Right atrium auricular region (tissue), 2 donors: ENCODE results near the gene TBX10. TPM values are rescaled to one million over a fixed set of nuclear protein-coding genes. Genes with fewer than 3 reads are reported as not detected.

ENCODE experiments used
- DNase-seq: peaks from one replicate; pipeline ENCODE4 v3.0.0-alpha.2; 2019; ENCODE audit warnings: low spot score
- H3K27ac ChIP-seq, 2 donors: fragments of 200-600 bp; sonication (generic); 1 replicate in 1 of 2; 2 replicates in 1 of 2; pipeline ENCODE4 v1.5.1; 2016 to 2019
- H3K27me3 ChIP-seq, 2 donors: fragments of 200-600 bp; sonication (generic); one replicate each; pipeline versions ENCODE4 v1.5.1 to v1.6.0; 2017 to 2019
- H3K36me3 ChIP-seq: fragments of 200-600 bp; sonication (generic); one replicate; pipeline ENCODE4 v1.5.1; 2016
- H3K4me1 ChIP-seq, 2 donors: fragments of 200-600 bp; sonication (generic); one replicate each; pipeline versions ENCODE4 v1.5.1 to v1.6.0; 2017 to 2019
- H3K4me3 ChIP-seq, 2 donors: fragments of 200-600 bp; sonication (generic); 1 replicate in 1 of 2; 2 replicates in 1 of 2; pipeline ENCODE4 v1.5.1; 2017 to 2019; ENCODE audit warnings: mild to moderate bottlenecking in 1 of 2, moderate library complexity in 1 of 2
- H3K9me3 ChIP-seq, 2 donors: fragments of 200-600 bp; sonication (generic); one replicate each; pipeline ENCODE4 v1.5.1; 2019
- total RNA-seq, 2 donors: library from RNA; depleted of rRNA; stranded (reverse); fragments of >200 nt; gene quantifications; one replicate each; pipeline ENCODE4 v1.1.0, GENCODE V29; 2016
- TF ChIP-seq, protein P1 (sequence below), 2 donors: fragments of 200-600 bp; sonication (generic); IDR thresholded peaks; one replicate each; pipeline ENCODE4 v1.5.1; 2019; ENCODE audit warnings: antibody characterized with exemption in 2 of 2

The TBX10 gene
- total RNA-seq, 2 donors from 2014 or later = not detected

DNA sequence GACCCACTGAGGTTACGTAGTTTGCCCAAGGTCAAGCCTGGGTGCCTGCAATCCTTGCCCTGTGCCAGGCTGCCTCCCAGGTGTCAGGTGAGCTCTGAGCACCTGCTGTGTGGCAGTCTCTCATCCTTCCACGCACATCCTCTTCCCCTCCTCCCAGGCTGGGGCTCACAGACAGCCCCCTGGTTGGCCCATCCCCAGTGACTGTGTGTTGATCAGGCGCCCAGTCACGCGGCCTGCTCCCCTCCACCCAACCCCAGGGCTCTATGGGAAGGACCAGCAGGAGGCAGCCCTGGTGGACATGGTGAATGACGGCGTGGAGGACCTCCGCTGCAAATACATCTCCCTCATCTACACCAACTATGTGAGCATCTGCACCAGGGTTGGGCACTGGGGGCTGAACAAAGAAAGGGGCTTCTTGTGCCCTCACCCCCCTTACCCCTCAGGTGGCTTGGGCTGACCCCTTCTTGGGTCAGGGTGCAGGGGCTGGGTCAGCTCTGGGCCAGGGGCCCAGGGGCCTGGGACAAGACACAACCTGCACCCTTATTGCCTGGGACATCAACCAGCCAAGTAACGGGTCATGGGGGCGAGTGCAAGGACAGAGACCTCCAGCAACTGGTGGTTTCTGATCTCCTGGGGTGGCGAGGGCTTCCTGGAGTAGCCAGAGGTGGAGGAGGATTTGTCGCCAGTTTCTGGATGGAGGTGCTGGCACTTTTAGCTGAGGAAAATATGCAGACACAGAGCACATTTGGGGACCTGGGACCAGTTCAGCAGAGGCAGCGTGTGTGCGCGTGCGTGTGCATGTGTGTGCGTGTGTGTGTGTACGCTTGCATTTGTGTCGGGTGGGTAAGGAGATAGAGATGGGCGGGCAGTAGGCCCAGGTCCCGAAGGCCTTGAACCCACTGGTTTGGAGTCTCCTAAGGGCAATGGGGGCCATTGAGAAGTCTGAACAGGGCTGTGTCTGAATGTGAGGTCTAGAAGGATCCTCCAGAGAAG, 54.4 kb downstream of the TBX10 start:
- TF ChIP-seq, protein P1, sequence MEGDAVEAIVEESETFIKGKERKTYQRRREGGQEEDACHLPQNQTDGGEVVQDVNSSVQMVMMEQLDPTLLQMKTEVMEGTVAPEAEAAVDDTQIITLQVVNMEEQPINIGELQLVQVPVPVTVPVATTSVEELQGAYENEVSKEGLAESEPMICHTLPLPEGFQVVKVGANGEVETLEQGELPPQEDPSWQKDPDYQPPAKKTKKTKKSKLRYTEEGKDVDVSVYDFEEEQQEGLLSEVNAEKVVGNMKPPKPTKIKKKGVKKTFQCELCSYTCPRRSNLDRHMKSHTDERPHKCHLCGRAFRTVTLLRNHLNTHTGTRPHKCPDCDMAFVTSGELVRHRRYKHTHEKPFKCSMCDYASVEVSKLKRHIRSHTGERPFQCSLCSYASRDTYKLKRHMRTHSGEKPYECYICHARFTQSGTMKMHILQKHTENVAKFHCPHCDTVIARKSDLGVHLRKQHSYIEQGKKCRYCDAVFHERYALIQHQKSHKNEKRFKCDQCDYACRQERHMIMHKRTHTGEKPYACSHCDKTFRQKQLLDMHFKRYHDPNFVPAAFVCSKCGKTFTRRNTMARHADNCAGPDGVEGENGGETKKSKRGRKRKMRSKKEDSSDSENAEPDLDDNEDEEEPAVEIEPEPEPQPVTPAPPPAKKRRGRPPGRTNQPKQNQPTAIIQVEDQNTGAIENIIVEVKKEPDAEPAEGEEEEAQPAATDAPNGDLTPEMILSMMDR (IDR thresholded peaks at IDR 0.05) = no peak
- H3K4me1 ChIP-seq = peaks cover 0 to 20% of the 10 kb centered on the region in 2 donors
- H3K27me3 ChIP-seq = no peaks in the 10 kb centered on the region
- no peak for DNase-seq
- peaks cover 33% of the 10 kb centered on the region for H3K36me3 ChIP-seq
- peak overlapping the region; percentile 98 to 99 for H3K27ac ChIP-seq
- peak overlapping the region; percentile 86 to 89 for H3K4me3 ChIP-seq
- no peaks in the 10 kb centered on the region for H3K9me3 ChIP-seq

DNA sequence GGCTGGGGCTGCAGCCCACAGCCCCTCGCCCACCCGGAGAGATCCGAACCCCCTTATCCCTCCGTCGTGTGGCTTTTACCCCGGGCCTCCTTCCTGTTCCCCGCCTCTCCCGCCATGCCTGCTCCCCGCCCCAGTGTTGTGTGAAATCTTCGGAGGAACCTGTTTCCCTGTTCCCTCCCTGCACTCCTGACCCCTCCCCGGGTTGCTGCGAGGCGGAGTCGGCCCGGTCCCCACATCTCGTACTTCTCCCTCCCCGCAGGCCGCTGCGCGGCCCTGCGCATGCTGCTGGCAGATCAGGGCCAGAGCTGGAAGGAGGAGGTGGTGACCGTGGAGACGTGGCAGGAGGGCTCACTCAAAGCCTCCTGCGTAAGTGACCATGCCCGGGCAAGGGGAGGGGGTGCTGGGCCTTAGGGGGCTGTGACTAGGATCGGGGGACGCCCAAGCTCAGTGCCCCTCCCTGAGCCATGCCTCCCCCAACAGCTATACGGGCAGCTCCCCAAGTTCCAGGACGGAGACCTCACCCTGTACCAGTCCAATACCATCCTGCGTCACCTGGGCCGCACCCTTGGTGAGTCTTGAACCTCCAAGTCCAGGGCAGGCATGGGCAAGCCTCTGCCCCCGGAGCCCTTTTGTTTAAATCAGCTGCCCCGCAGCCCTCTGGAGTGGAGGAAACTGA, 55.2 kb downstream of the TBX10 start:
- Histone ChIP-seq H3K36me3 (peaks cover 32% of the 10 kb centered on the region), H3K4me1 (peaks cover 0 to 20% of the 10 kb centered on the region in 2 donors)

DNA sequence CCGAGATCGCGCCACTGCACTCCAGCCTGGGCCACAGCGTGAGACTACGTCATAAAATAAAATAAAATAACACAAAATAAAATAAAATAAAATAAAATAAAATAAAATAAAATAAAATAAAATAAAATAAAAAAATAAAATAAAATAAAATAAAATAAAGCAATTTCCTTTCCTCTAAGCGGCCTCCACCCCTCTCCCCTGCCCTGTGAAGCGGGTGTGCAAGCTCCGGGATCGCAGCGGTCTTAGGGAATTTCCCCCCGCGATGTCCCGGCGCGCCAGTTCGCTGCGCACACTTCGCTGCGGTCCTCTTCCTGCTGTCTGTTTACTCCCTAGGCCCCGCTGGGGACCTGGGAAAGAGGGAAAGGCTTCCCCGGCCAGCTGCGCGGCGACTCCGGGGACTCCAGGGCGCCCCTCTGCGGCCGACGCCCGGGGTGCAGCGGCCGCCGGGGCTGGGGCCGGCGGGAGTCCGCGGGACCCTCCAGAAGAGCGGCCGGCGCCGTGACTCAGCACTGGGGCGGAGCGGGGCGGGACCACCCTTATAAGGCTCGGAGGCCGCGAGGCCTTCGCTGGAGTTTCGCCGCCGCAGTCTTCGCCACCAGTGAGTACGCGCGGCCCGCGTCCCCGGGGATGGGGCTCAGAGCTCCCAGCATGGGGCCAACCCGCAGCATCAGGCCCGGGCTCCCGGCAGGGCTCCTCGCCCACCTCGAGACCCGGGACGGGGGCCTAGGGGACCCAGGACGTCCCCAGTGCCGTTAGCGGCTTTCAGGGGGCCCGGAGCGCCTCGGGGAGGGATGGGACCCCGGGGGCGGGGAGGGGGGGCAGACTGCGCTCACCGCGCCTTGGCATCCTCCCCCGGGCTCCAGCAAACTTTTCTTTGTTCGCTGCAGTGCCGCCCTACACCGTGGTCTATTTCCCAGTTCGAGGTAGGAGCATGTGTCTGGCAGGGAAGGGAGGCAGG, 56.0 kb downstream of the TBX10 start, which contains the start of gene GSTP1:
Gene GSTP1, plus strand, starts transcription at position 566 of the 958 bp plus-strand sequence. Its CDS starts 32 bp downstream, at position 598.
- no peaks in the 10 kb centered on the region for H3K27me3 ChIP-seq
- peaks cover 0 to 20% of the 10 kb centered on the region in 2 donors for H3K4me1 ChIP-seq
- peaks cover 26% of the 10 kb centered on the region for H3K36me3 ChIP-seq
- peak; percentile 93 for DNase-seq
- TF ChIP-seq, protein P1 (IDR thresholded peaks at IDR 0.05) = peak; percentile 81 to 88
- H3K4me3 ChIP-seq = peak within 1 kb of the TSS; percentile 86 to 89
- H3K9me3 ChIP-seq = no peaks in the 10 kb centered on the region
- H3K27ac ChIP-seq = peak within 1 kb of the TSS; percentile 98 to 99

More for the DNA sequence above, 55.2 kb downstream of the TBX10 start:
- Histone ChIP-seq H3K4me3 (peak overlapping the region; percentile 86 to 89), H3K9me3 (no peaks in the 10 kb centered on the region), H3K27ac (peak overlapping the region; percentile 98 to 99), H3K27me3 (no peaks in the 10 kb centered on the region)
- peak; percentile 78 for DNase-seq
- TF ChIP-seq, protein P1 (IDR thresholded peaks at IDR 0.05) = no peak

DNA sequence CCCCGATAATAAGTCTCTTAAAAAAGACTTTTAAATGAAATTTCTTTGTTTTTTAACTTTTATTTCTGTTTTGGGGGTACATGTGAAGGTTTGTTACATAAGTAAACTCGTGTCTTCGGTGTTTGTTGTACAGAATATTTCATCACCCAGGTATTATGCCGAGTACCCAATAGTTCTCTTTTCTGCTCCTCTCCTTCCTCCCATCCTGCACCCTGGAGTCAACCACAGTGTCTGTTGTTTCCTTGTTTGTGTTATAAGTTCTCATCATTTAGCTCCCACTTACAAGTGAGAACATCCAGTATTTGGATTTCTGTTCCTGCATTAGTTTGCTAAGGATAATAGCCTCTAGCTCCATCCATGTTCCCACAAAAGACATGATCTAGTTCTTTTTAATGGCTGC, 57.6 kb downstream of the TBX10 start:
- TF ChIP-seq, protein P1 (IDR thresholded peaks at IDR 0.05) = no peak
- no peaks in the 10 kb centered on the region for H3K27me3 ChIP-seq
- no peaks in the 10 kb centered on the region for H3K9me3 ChIP-seq
- peaks cover 0 to 20% of the 10 kb centered on the region in 2 donors for H3K4me1 ChIP-seq
- no peak overlapping the region for H3K27ac ChIP-seq
- no peak overlapping the region for H3K4me3 ChIP-seq
- DNase-seq = no peak
- H3K36me3 ChIP-seq = peaks cover 20% of the 10 kb centered on the region

DNA sequence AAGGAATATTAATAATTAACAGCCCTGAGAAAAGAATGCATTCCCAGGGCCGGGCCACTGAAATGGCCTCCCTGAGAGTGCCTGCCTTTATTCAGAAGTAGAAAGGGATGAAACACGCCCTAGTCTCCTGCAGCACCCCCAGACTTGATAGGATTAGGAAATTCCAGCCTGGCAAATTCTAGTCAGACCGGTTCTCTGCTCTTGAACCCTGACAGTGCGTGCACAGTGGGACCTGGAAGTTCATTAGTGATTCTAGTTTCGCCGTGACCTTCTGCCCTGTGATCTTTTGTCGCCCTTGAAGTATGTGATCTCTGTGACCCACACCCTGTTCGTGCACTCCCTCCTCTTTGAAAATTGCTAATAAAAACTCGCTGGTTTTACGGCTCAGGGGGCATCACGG, 58.1 kb downstream of the TBX10 start:
- DNase-seq = no peak
- H3K9me3 ChIP-seq = no peaks in the 10 kb centered on the region
- H3K27ac ChIP-seq = no peak overlapping the region
- H3K36me3 ChIP-seq = peaks cover 15% of the 10 kb centered on the region
- H3K27me3 ChIP-seq = no peaks in the 10 kb centered on the region
- TF ChIP-seq, protein P1 (IDR thresholded peaks at IDR 0.05) = no peak
- H3K4me1 ChIP-seq = peaks cover 0 to 20% of the 10 kb centered on the region in 2 donors
- no peak overlapping the region for H3K4me3 ChIP-seq
